Esophagus muscularis mucosa (tissue), 4 donors: ENCODE results near the gene KRTAP4-3. TPM values are rescaled to one million over a fixed set of nuclear protein-coding genes. Genes with fewer than 3 reads are reported as not detected.

Experiments
- DNase-seq: peaks from one replicate; pipeline ENCODE4 v3.0.0-alpha.2; 2017; ENCODE audit errors: extremely low spot score
- H3K27ac ChIP-seq, 4 donors: fragments of 200-600 bp; sonication (generic); replicated peaks in 1 of 4; 1 replicate in 3 of 4; 2 replicates in 1 of 4; pipeline ENCODE4 v1.5.1; 2016 to 2019; ENCODE audit warnings: mild to moderate bottlenecking in 1 of 4
- H3K27me3 ChIP-seq, 4 donors: fragments of 200-600 bp; sonication (generic); one replicate each; pipeline versions ENCODE4 v1.5.1 to v1.6.0; 2016 to 2019
- H3K36me3 ChIP-seq, 4 donors: fragments of 200-600 bp; sonication (generic); one replicate each; pipeline ENCODE4 v1.5.1; 2016 to 2019
- H3K4me1 ChIP-seq, 4 donors: fragments of 200-600 bp; sonication (generic); one replicate each; pipeline ENCODE4 v1.5.1; 2016 to 2019
- H3K4me3 ChIP-seq, 4 donors: fragments of 200-600 bp; sonication (generic); 1 replicate in 2 of 4; 2 replicates in 2 of 4; pipeline ENCODE4 v1.5.1; 2016 to 2019; ENCODE audit warnings: mild to moderate bottlenecking in 4 of 4, moderate library complexity in 1 of 4
- H3K9me3 ChIP-seq, 4 donors: fragments of 200-600 bp; sonication (generic); 1 replicate in 3 of 4; 2 replicates in 1 of 4; pipeline ENCODE4 v1.5.1; 2016 to 2019
- EP300 ChIP-seq: sonication (generic); formaldehyde crosslinking; IDR thresholded peaks from one replicate; pipeline ENCODE4 v1.6.1; 2017; ENCODE audit warnings: antibody characterized with exemption
- POLR2A ChIP-seq: fragments of 450-650 bp; IDR thresholded peaks from one replicate; pipeline ENCODE4 v1.6.1; 2017; ENCODE audit warnings: antibody characterized with exemption, moderate library complexity, mild to moderate bottlenecking, low read depth
- POLR2AphosphoS5 ChIP-seq, 2 donors: sonication (generic); formaldehyde crosslinking; IDR thresholded peaks; one replicate each; pipeline ENCODE4 v1.6.1; 2017; ENCODE audit warnings: antibody characterized with exemption in 2 of 2
- WGBS: methylation state at CpG from one replicate; pipeline ENCODE4 v1.1.5; 2018; 5-methylcytosine and 5-hydroxymethylcytosine counted together
- intact Hi-C: fragments of 100-400 bp; cut with DNase I; formaldehyde crosslinking; loops from one replicate; pipeline ENCODE4 v1.15.1; 2023
- total RNA-seq, 4 donors: library from RNA; depleted of rRNA; stranded (reverse); fragments of >200 nt; gene quantifications; one replicate each; pipeline versions ENCODE4 v1.1.0 to v1.2.1, GENCODE V29; 2016
- TF ChIP-seq, protein P1 (sequence below), 3 experiments: fragments of 200-600 bp in 2 of 3; fragments of 450-650 bp in 1 of 3; sonication (generic) in 2 of 3; IDR thresholded peaks; one replicate each; pipeline ENCODE4 v1.5.1; 2017 to 2019; ENCODE audit warnings: antibody characterized with exemption in 3 of 3, mild to moderate bottlenecking in 2 of 3, moderate library complexity in 1 of 3

Gene KRTAP4-3
- total RNA-seq, result not detected

DNA sequence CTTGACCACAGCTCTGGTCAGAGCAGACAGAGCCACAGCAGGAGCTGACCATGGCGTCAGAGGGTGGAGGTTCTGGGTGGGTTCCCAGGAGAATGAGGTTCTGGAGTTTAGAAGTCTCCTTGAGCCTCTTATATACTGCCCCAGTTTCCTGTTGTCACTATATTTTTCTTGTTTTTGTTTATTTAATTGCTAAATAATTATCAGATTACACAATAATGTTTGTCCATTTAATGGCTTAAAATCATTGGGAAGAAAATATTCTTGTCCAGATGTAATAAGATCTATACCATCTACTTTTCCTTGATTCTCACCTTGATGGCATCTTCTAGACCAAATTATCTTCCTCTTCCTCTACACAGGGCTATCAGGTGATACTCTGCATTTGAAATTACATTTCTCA is at the start of gene KRTAP4-3:
KRTAP4-3 (minus strand) TSS at position 101 of the 400 bp plus-strand sequence; CDS start at position 52, 49 bp downstream.
- intact Hi-C loops, result no loop called here
- H3K36me3 ChIP-seq, result no peaks in the 10 kb centered on the region
- no peak within 1 kb of the TSS for H3K27ac ChIP-seq
- no peak for TF ChIP-seq POLR2AphosphoS5 (IDR thresholded peaks at IDR 0.05)
- TF ChIP-seq, protein P1, sequence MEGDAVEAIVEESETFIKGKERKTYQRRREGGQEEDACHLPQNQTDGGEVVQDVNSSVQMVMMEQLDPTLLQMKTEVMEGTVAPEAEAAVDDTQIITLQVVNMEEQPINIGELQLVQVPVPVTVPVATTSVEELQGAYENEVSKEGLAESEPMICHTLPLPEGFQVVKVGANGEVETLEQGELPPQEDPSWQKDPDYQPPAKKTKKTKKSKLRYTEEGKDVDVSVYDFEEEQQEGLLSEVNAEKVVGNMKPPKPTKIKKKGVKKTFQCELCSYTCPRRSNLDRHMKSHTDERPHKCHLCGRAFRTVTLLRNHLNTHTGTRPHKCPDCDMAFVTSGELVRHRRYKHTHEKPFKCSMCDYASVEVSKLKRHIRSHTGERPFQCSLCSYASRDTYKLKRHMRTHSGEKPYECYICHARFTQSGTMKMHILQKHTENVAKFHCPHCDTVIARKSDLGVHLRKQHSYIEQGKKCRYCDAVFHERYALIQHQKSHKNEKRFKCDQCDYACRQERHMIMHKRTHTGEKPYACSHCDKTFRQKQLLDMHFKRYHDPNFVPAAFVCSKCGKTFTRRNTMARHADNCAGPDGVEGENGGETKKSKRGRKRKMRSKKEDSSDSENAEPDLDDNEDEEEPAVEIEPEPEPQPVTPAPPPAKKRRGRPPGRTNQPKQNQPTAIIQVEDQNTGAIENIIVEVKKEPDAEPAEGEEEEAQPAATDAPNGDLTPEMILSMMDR (IDR thresholded peaks at IDR 0.05), result no peak
- TF ChIP-seq EP300, result no peak
- no peak for TF ChIP-seq POLR2A
- peaks cover 0 to 6% (median 0%) of the 10 kb centered on the region in 4 donors for H3K27me3 ChIP-seq
- no peak for DNase-seq
- H3K4me1 ChIP-seq, result no peaks in the 10 kb centered on the region
- 100% methylated on average over 1 of the region's 1 CpG for WGBS
- H3K4me3 ChIP-seq, result no peak within 1 kb of the TSS
- H3K9me3 ChIP-seq, result no peaks in the 10 kb centered on the region

DNA sequence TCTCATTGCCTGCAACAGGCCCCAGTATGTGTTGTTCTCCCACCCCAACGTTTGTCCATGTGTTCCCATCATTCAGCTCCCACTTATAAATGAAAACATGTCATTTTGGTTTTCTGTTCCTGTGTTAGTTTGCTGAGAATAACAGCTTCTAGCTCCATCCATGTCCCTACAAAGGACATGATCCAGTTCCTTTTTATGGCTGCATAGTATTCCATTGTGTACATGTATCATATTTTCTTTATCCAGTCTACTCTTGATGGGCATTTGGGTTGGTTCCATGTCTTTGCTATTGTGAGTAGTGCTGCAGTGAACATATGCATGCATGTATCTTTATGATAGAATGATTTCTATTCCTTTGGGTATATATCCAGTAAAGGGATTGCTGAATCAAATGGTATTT is 47.7 kb upstream of the KRTAP4-3 start:
- TF ChIP-seq POLR2A (no peak), EP300 (no peak), POLR2AphosphoS5 (IDR thresholded peaks at IDR 0.05) (no peak)
- TF ChIP-seq, protein P1 (IDR thresholded peaks at IDR 0.05), result no peak

DNA sequence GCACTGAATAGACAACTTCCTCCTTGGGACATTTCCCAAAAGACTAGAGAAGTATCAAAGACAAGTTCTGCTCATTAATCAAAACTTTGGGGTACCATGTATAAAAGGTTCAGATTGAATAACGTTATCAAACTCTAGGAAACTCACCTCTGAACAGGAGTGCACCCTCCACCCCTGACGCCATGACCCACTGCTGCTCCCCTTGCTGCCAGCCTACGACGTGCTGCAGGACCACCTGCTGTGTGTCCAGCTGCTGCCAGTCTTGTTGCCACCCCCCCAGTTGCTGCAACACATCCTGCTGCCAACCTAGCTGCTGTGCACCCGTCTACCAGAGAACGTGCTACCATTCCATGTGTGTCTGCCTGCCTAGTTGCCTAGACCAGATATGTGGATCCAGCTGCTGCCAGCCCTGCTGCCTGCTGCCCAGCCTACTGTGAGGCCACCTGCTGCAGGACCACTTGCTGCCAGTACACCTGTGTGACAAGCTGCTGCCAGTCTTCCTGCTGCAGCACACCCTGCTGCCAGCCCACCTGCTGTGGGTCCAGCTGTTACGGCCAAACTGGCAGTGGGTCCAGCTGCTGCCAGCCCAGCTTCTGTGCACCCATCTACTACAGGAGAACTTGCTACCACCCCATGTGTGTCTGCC is 44.6 kb upstream of the KRTAP4-3 start:
- Histone ChIP-seq H3K4me3 (no peak overlapping the region), H3K9me3 (no peaks in the 10 kb centered on the region), H3K27ac (no peak overlapping the region), H3K27me3 (peaks cover 0 to 24% (median 0%) of the 10 kb centered on the region in 4 donors), H3K4me1 (no peaks in the 10 kb centered on the region), H3K36me3 (no peaks in the 10 kb centered on the region)
- no peak for DNase-seq
- intact Hi-C loops, result no loop called here
- TF ChIP-seq POLR2A (no peak), POLR2AphosphoS5 (IDR thresholded peaks at IDR 0.05) (no peak), EP300 (no peak)
- TF ChIP-seq, protein P1 (IDR thresholded peaks at IDR 0.05), result no peak
- WGBS, result 58% methylated on average over 4 of the region's 7 CpGs

More for the DNA sequence above, 47.7 kb upstream of the KRTAP4-3 start:
- Histone ChIP-seq H3K36me3 (no peaks in the 10 kb centered on the region), H3K9me3 (no peaks in the 10 kb centered on the region), H3K4me1 (no peaks in the 10 kb centered on the region), H3K27me3 (peaks cover 0 to 24% (median 0%) of the 10 kb centered on the region in 4 donors), H3K27ac (no peak overlapping the region), H3K4me3 (no peak overlapping the region)
- intact Hi-C loops, result no loop called here
- 75% methylated on average over 1 of the region's 1 CpG for WGBS
- no peak for DNase-seq

DNA sequence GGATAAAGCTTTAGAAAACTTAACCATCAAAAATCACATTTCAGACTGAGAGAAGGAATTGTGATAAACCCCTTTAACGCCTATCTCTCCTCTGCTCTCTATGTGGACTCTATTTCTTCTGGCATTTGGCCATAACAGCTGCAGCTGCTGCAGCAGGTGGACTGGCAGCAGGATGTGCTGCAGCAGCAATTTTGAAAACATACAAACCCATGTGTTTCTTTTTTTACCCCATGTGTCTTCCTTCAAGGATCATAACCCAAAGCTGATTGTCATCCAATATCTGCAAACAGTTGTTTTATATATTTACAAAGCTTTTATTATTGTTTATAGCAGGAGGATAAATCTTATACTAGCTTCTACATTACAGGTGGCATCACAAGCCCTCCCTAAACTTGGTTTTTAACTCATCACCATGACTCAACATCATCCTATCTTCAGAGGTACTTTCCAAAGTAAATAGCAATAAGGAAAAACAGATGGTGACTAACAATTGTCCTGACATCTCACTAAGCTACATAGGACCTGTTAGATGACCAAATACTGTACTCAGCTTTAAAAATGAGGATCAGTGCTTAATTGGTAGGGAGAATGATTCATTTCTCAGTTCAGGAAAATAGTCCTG is 43.9 kb upstream of the KRTAP4-3 start:
- no peak overlapping the region for H3K4me3 ChIP-seq
- no peaks in the 10 kb centered on the region for H3K4me1 ChIP-seq
- WGBS, result 29% methylated on average over 1 of the region's 1 CpG
- no peaks in the 10 kb centered on the region for H3K36me3 ChIP-seq
- no peak overlapping the region for H3K27ac ChIP-seq
- intact Hi-C loops, result no loop called here
- H3K27me3 ChIP-seq, result peaks cover 0 to 24% (median 0%) of the 10 kb centered on the region in 4 donors
- no peak for DNase-seq
- TF ChIP-seq POLR2A (no peak), EP300 (no peak), POLR2AphosphoS5 (IDR thresholded peaks at IDR 0.05) (no peak)
- TF ChIP-seq, protein P1 (IDR thresholded peaks at IDR 0.05), result no peak
- H3K9me3 ChIP-seq, result no peaks in the 10 kb centered on the region
